DMS79 (cell line): Measurements from ENCODE around the gene KIF3B.
"Not testable (repeated sequence)": the region's sequence is repeated elsewhere in the genome, so short reads cannot be mapped to it uniquely, and the experiment has no call there.

Experiments
- DNase-seq: peaks from one replicate; lab custom pipeline; 2025; lab: John Stamatoyannopoulos, UW

The KIF3B gene

DNA sequence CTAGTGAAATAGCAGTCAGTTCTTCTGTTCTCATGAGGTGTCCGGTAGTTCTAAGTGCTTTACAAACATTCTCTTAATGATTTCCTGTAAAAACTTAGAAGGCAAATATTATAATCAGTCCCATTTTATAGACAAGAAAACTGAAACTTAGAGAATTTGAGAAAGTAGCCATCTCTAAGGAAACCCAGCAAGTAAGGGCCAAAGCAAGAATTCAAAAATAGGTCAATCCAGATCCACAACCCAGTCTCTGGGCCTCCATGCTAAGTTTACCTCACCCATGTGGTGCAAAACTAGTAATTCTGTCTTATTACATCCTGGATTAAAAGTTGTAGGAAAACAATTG is 53.1 kb downstream of the KIF3B start:
- DNase-seq: no peak

DNA sequence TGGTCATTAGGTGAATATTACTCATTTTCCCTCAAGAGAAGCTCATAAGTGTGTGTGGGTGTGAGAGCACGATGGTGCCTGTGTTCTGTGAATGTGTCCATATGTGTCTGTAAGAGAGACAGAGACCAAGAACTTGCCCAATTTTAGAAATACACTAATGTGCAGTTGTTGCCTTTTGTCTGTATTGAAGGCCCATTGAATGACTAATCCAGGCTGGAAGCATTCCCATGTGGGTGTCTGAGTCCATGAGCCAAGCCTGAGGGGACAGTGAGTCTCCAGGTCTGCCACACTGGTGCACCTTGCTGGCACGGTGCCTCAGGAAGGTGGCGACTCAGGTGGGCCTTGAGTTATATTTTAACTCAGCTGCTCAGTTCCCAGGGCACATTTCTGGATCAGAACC is 55.2 kb downstream of the KIF3B start:
- DNase-seq: no peak

DNA sequence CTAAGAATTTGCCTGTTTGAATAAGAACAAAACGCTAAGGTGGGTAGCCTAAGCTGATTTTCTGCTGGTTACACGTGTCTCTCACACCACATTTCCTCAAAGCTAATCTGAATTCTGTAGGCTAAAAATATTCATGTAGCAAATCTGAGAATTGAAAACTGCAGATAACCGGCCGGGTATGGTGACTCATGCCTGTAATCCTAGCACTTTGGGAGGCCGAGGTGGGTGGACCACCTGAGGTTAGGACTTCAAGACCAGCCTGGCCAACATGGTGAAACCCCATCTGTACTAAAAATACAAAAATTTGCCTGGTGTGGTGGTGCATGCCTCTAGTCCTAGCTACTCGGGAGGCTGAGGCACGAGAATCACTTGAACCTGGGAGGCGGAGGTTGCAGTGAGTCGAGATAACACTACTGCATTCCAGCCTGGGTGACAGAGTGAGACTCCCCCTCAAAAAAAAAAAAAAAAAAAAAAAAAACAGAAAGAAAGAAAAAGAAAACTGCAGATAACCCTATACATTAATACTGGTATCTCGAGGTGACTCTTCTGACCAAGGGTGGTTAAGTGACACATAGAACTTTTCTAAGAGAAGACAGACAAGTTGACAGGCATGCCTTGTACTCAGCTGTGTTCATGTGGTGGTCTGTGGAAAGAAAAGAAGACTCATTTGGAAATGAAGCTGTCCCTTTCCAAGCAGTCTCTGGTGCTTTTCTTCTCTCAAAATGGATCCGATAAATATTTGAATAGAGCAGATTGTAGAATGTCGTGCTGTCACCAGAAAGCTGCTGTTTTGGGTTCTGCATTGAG is 55.9 kb downstream of the KIF3B start:
- no peak for DNase-seq

- no peak for DNase-seq
These were observed 56.8 kb downstream of the KIF3B start for GRCh38 chr20:32333988-32334885.

GRCh38 chr20:32336918-32337347 is 59.5 kb downstream of the KIF3B start:
- DNase-seq: no peak

DNA sequence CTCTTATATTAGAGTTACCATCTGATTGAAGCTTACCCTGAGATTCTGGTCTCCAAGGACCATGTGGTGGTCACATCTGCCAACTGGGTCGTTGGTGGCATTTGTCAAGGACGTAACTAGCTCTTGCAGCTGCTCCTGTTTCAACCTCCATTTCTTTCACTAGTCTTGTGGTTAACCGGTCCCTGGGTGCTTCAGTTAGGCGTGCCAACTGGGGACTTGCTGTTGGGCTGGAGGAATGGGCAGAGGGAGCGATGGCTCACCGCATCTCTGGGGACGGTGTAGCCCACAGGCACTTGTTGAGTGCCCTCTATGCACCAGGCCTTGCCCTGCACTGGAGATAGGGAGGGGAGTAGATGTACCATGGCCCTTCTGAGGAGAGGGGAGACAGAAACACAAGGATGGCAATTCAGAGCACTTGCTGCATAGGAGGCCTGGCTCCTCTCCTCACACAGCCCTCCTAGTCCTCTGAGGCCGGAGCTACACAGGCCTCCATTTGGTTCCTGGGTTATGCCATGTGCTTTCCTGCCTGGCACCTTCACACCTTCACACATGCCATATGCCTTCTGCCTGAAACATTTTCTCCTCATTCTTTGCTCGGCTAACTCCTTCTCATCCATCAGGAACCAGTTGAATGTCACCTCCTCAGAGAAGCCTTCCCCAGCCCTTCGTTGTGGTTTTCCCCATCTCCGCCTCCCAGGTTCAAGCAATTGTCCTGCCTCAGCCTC is 60.6 kb downstream of the KIF3B start:
- DNase-seq: no peak

DNA sequence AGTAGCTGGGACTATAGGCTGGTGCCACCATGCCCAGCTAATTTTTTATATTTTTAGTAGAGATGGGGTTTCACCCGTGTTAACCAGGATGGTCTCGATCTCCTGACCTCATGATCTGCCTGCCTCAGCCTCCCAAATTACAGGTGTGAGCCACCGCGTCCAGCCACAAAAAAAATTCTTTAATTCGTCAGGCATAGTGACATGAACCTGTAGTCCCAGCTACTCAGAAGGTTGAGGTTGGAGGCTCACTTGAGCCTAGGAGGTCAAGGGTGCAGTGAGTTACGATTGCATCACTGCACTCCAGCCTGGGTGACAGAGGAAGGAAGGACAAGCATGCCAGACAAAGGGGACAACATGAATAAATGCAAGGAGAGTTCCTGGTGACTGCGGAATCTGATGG is 61.2 kb downstream of the KIF3B start:
- no peak for DNase-seq

GRCh38 chr20:32339116-32339515 is 61.7 kb downstream of the KIF3B start:
- DNase-seq: peak; percentile 42

GRCh38 chr20:32341053-32341452 is 63.6 kb downstream of the KIF3B start:
- not testable (repeated sequence) for DNase-seq

DNA sequence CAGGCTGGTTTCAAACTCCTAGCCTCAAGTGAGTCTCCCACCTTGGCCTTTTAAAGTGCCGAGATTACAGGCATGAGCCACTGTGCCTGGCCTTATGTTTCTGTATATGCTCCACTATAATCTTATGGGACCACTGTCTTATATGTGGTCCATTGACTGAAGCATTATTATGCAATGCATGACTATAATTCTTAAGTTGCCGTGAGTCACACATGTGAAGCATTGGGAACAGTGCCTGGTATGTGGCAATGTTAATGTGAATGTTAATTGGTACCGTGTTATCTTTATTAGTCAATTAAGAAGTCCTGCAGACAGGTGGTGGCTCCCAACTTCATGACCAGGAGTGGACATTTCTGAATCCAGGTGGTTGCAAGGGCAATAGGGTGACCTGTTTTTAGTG is 66.0 kb downstream of the KIF3B start:
- DNase-seq: no peak

GRCh38 chr20:32344835-32345506 is 67.5 kb downstream of the KIF3B start:
- DNase-seq: no peak

DNA sequence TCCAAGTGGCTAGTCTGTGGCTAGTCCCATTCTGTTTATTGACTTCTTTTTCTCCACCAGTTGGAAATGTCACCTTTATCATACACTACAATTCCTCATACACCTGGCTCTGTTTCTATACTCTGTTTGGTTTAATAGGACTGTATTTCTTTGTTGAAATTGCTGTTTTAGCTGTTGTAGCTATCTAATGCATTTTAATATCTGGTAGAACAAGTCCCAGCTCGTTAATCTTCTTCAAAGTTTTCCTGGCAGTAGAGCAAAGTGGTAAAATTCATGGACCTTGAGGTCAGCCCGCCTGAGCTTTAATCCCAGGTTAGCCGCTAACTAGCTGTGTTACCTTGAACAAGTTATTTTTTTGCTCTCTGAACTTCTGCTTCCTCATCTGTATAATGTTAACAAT is 70.8 kb downstream of the KIF3B start:
- DNase-seq: no peak

DNA sequence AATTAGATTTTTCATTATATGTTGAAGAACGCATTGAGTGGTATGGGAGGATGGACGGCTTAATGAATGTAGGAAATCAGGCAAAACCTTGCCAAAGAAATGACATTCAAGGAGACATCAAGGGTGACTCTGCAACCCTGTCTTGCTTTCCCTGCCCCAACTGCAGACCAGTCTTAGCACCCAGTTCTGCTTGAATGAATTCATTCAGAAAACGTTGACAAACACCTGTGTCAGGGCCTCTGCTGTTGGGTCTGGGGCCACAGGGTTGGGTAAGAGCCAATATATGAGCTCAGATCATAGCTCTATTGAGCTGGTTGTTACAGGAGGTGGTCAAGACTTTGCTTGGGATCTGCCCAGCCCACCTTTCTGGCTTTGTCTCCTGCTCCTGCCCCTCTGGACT is 73.0 kb downstream of the KIF3B start:
- no peak for DNase-seq

GRCh38 chr20:32352121-32352720 is 74.8 kb downstream of the KIF3B start:
- no peak for DNase-seq

GRCh38 chr20:32353848-32354496 is 76.5 kb downstream of the KIF3B start:
- no peak for DNase-seq

GRCh38 chr20:32354592-32355416 is 77.4 kb downstream of the KIF3B start:
- no peak for DNase-seq

- DNase-seq: no peak
These were observed 78.0 kb downstream of the KIF3B start for GRCh38 chr20:32355417-32355841.

DNA sequence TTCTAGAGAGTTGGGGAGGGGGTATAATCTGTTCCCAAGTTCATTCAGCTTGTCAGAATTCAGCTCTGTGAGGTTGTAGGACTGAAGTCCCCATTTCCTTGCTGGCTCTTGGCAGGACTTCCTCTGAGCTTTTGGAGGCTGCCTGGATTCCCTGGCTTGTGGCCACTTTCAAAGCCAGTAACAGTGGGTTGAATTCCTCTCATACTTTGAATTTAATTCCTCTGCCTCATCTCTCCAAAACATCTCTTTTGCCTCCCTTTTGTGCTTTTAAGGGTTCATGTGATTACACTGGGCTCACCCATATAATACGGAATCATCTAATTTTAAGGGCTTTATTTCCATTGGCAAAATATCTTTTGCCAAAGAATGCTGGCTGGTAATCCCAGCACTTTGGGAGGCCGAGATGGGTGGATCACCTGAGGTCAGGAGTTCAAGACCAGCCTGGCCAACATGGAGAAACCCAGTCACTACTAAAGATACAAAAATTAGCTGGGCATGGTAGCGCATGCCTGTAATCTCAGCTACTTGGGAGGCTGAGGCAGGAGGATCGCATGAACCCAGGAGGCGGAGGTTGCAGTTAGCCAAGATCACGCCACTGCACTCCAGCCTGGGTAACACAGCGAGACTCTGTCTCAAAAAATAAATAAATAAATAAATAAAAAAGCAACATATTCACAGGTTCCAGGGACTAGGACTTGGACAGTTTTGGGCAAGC is 78.6 kb downstream of the KIF3B start:
- DNase-seq: not testable (repeated sequence)

- DNase-seq: no peak
These were observed 79.3 kb downstream of the KIF3B start for GRCh38 chr20:32356622-32357374.
